K562 (cell line): Measurements from ENCODE around the gene DOCK3. TPM values are rescaled to one million over a fixed set of nuclear protein-coding genes. Genes with fewer than 3 reads are reported as not detected.

Experiments
- ATAC-seq: fragments of 200-7000 bp; cut with Tn5 transposase; 3 replicates; pipeline ENCODE4 v1.9.1; 2020; ENCODE audit warnings: moderate library complexity
- BruUV-seq: library from RNA; stranded (reverse); fragments of 400-500 nt; replicated peaks from 2 replicates; lab custom pipeline; 2021; lab: Mats Ljungman, UMichigan
- CTCF ChIA-PET: fragments of 300-600 bp; formaldehyde crosslinking; extraction: SDS; loops from one replicate; lab custom pipeline; 2021; ENCODE audit warnings: low intra/inter-chr PET ratio; lab: Yijun Ruan, JAX
- POLR2A ChIA-PET: fragments of 300-600, 350-650 bp; sonication (Branson Sonifier 250); formaldehyde crosslinking; extraction: SDS; loops from one replicate; lab custom pipeline; 2021; ENCODE audit warnings: antibody characterized with exemption, inconsistent platforms; lab: Yijun Ruan, JAX
- DNase-seq, 4 experiments: peaks; one replicate each; pipeline versions ENCODE4 v3.0.0 to v3.0.0-alpha.2; 2011 to 2018; ENCODE audit warnings: low spot score in 3 of 4, mixed read lengths in 3 of 4; ENCODE audit errors: extremely low read depth in 1 of 4
- FAIRE-seq: peaks from 2 replicates; lab custom pipeline; 2011; peaks lifted over from hg19 to GRCh38; lab: Jason Lieb, UNC
- H2AFZ ChIP-seq: 2 replicates; pipeline ENCODE4 v1.6.0; 2011; ENCODE audit warnings: low read depth, low read length, control low read depth, inconsistent platforms
- H3K27ac ChIP-seq: fragments of 200-600 bp; 3 replicates; pipeline ENCODE4 v1.8.0; 2011; ENCODE audit warnings: low read depth, mild to moderate bottlenecking, control low read depth, inconsistent platforms, low read length, moderate library complexity, mixed read lengths; ENCODE audit errors: extremely low read depth
- H3K27me3 ChIP-seq, 2 experiments: fragments of 300-600 bp in 1 of 2; 2 replicates in 1 of 2; 3 replicates in 1 of 2; pipeline versions ENCODE4 v1.6.0 to v1.8.0; 2011; ENCODE audit warnings: inconsistent platforms in 2 of 2, low read length in 2 of 2, mild to moderate bottlenecking in 1 of 2, mixed read lengths in 1 of 2, moderate library complexity in 1 of 2; ENCODE audit not compliant: control insufficient read depth in 2 of 2, insufficient read depth in 2 of 2
- H3K36me3 ChIP-seq: fragments of 300-600 bp; 3 replicates; pipeline ENCODE4 v1.8.0; 2011; ENCODE audit warnings: mild to moderate bottlenecking, low read length, inconsistent platforms; ENCODE audit not compliant: control insufficient read depth, insufficient read depth
- H3K4me1 ChIP-seq, 2 experiments: fragments of 200-600 bp in 1 of 2; replicated peaks in 1 of 2; 2 replicates in 1 of 2; 3 replicates in 1 of 2; pipeline versions ENCODE4 v1.5.1 to v1.8.0; 2011; ENCODE audit warnings: inconsistent platforms in 2 of 2, low read length in 2 of 2, mild to moderate bottlenecking in 1 of 2, mixed read lengths in 1 of 2, moderate library complexity in 1 of 2; ENCODE audit not compliant: control insufficient read depth in 2 of 2, insufficient read depth in 2 of 2
- H3K4me2 ChIP-seq: 2 replicates; pipeline ENCODE4 v1.6.1; 2011; ENCODE audit warnings: low read length, control low read depth, inconsistent platforms, mixed read lengths; ENCODE audit not compliant: insufficient read depth
- H3K4me3 ChIP-seq: fragments of 200-600 bp; sonication (generic), shearing (Covaris generic); 2 replicates; pipeline ENCODE4 v1.5.1; 2016; ENCODE audit warnings: control low read depth, inconsistent platforms
- H3K79me2 ChIP-seq: fragments of 200-600 bp; 3 replicates; pipeline ENCODE4 v1.8.0; 2011; ENCODE audit warnings: low read length, inconsistent platforms; ENCODE audit not compliant: control insufficient read depth, insufficient read depth
- H3K9ac ChIP-seq, 2 experiments: 2 replicates each; pipeline versions ENCODE4 v1.6.0 to v1.6.1; 2011; ENCODE audit warnings: low read depth in 2 of 2, low read length in 2 of 2, control low read depth in 1 of 2, inconsistent platforms in 1 of 2, mild to moderate bottlenecking in 1 of 2, mixed read lengths in 1 of 2; ENCODE audit not compliant: insufficient read depth in 1 of 2
- H3K9me1 ChIP-seq: one replicate; pipeline ENCODE4 v1.6.0; 2011; ENCODE audit warnings: inconsistent platforms, mild to moderate bottlenecking, low read length, moderate library complexity; ENCODE audit not compliant: control insufficient read depth, insufficient read depth
- H3K9me3 ChIP-seq: replicated peaks from 2 replicates; pipeline ENCODE4 v1.5.1; 2011; ENCODE audit warnings: low read depth, low read length, inconsistent platforms; ENCODE audit not compliant: control insufficient read depth, insufficient read depth
- H4K20me1 ChIP-seq: replicated peaks from 2 replicates; pipeline ENCODE4 v1.6.1; 2011; ENCODE audit warnings: low read length, inconsistent platforms, mixed read lengths; ENCODE audit not compliant: control insufficient read depth, insufficient read depth
- CBFA2T3 ChIP-seq: fragments of 450-650 bp; IDR thresholded peaks from 2 replicates; pipeline ENCODE4 v1.6.1; 2017
- HNRNPK ChIP-seq: fragments of 200-400 bp; formaldehyde crosslinking; IDR thresholded peaks from one replicate; pipeline ENCODE4 v1.6.1; 2018; ENCODE audit warnings: mild to moderate bottlenecking, low read depth, low read length; ENCODE audit not compliant: poor library complexity, severe bottlenecking
- KLF16 ChIP-seq: IDR thresholded peaks from 2 replicates; pipeline ENCODE4 v1.6.1; 2016; ENCODE audit warnings: antibody characterized with exemption
- PHF21A ChIP-seq: fragments of 450-650 bp; IDR thresholded peaks from 2 replicates; pipeline ENCODE4 v1.6.1; 2017; ENCODE audit warnings: low read depth, borderline replicate concordance
- ZNF239 ChIP-seq: fragments of 250-450 bp; sonication (Bioruptor Pico); IDR thresholded peaks from 2 replicates; pipeline ENCODE4 v1.4.0; 2020; ENCODE audit warnings: mild to moderate bottlenecking
- WGBS: fragments of 100-300 bp; shearing (Covaris generic); methylation state at CpG from one replicate; pipeline ENCODE4 v1.1.6; 2016; ENCODE audit warnings: low coverage, mixed read lengths; ENCODE audit not compliant: insufficient coverage; ENCODE audit errors: missing lambda C conversion rate; 5-methylcytosine and 5-hydroxymethylcytosine counted together
- in situ Hi-C: fragments of 300-500 bp; cut with MboI; formaldehyde crosslinking; loops from 4 replicates; pipeline ENCODE4 v1.15.0; 2018; ENCODE audit warnings: inconsistent platforms, mixed read lengths
- intact Hi-C: fragments of 100-400 bp; cut with micrococcal nuclease; formaldehyde crosslinking; loops from 2 replicates; pipeline ENCODE4 v1.14.2; 2022
- polyA plus RNA-seq, 8 experiments: library from polyadenylated mRNA; depleted of rRNA in 4 of 8; stranded (reverse) in 5 of 8; unstranded in 3 of 8; fragments of >200 nt; fragmentation: Nextera tagmentation in 2 of 8; fragmentation: Illumina TruSeq in 1 of 8; extraction: Ambion mirVana in 2 of 8; extraction: Trizol in 1 of 8; gene quantifications; 2 replicates each; pipeline versions ENCODE4 v1.2.1 to v1.2.3, GENCODE V29; 2011 to 2014; ENCODE audit warnings: inconsistent platforms in 1 of 8, missing spikeins in 1 of 8
- total RNA-seq, 7 experiments: library from RNA; depleted of rRNA in 6 of 7; stranded (reverse); fragments of >200 nt in 6 of 7; fragmentation: Illumina TruSeq in 2 of 7; extraction: Trizol in 2 of 7; gene quantifications; 2 replicates each; pipeline versions ENCODE4 v1.2.1 to v1.2.3, GENCODE V29; 2011 to 2021; ENCODE audit warnings: low replicate concordance in 1 of 7
- TF ChIP-seq, protein P1 (sequence below), 2 experiments: fragments of 200-800 bp in 1 of 2; sonication (Bioruptor generic) in 1 of 2; sonication (generic) in 1 of 2; formaldehyde crosslinking in 1 of 2; IDR thresholded peaks in 1 of 2; conservative IDR thresholded peaks in 1 of 2; 2 replicates each; pipeline versions ENCODE4 v1.5.0 to v1.6.1; 2016 to 2020; ENCODE audit warnings: missing compliant biosample characterization in 1 of 2, missing genetic modification characterization in 1 of 2, missing genetic modification reagents in 1 of 2
- TF ChIP-seq, protein P2 (sequence below): fragments of 450-650 bp; IDR thresholded peaks from 2 replicates; pipeline ENCODE4 v1.6.1; 2016; ENCODE audit warnings: mild to moderate bottlenecking, moderate library complexity

The DOCK3 gene
- total and polyA plus RNA-seq, 9 of the 15 experiments (the other 6 are each of a cell fraction or from before 2014, with no cell fraction given), result under 0.01 to 0.03 (median 0.01) TPM; not detected in 4

DNA sequence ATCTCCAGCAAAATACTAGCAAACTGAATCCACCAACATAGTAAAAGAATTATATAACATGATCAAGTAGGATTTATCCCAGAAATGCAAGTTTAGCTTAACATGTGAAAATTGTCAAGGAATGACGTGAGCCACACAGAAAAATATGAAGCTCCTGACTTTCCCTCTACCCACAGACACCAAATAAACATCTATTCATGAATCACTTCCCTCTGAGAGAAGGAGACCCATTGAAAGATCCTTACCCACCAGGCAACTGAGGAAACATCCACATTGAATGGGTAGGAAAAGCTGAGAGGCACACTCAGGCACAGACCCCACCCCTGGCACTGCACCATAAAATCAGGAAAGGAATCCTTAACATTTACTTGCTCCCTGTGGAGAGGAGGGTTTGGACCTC lies 608.2 kb downstream of the DOCK3 start (continued):
- TF ChIP-seq, protein P1, sequence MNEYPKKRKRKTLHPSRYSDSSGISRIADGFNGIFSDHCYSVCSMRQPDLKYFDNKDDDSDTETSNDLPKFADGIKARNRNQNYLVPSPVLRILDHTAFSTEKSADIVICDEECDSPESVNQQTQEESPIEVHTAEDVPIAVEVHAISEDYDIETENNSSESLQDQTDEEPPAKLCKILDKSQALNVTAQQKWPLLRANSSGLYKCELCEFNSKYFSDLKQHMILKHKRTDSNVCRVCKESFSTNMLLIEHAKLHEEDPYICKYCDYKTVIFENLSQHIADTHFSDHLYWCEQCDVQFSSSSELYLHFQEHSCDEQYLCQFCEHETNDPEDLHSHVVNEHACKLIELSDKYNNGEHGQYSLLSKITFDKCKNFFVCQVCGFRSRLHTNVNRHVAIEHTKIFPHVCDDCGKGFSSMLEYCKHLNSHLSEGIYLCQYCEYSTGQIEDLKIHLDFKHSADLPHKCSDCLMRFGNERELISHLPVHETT (CRISPR knock-in tag; conservative IDR thresholded peaks at IDR 0.05 in 1 of 2, IDR thresholded peaks at IDR 0.05 in 1 of 2), result no peak
- TF ChIP-seq HNRNPK (no peak), PHF21A (no peak), CBFA2T3 (no peak)
- TF ChIP-seq, all 486 proteins: peak for 0

DNA sequence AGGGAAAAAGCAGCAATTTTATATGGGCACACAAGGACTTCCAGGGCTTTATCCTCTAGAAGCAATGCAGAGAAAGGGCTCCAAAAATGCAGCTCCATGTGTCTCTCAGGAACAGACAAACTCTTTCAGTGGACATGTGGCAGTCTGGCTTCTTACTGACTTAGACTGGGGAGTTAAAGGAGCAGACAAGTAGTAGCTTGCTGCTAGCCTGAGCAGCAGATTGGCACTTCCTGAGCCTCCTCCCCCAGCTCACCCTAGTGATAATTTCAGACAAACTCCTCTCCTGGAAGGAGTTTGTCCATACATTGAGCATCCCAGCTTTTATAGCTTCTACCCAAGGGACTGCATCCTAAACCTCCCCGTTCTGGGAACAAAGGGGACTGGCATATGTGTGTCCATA lies 608.7 kb downstream of the DOCK3 start:
- in situ Hi-C loops (no loop called here), intact Hi-C loops (no loop called here)
- no peak overlapping the region for H2AFZ ChIP-seq
- ChIA-PET CTCF (no interaction called here), POLR2A (interaction anchor here (0.6 kb wide), 1 partner anchor 380 kb away, joined by 3 read pairs; no protein-coding TSS in a partner anchor)
- H3K4me2 ChIP-seq, result no peak overlapping the region
- DNase-seq (no peak), ATAC-seq (no peak), FAIRE-seq (no peak)
- no peak overlapping the region for H3K9ac ChIP-seq
- H3K27me3 ChIP-seq, result peaks cover 0 to 5% of the 10 kb centered on the region in 2 experiments; a peak in 1 of 5 replicates
- no peaks in the 10 kb centered on the region for H3K79me2 ChIP-seq
- no peaks in the 10 kb centered on the region for H3K9me1 ChIP-seq
- H3K36me3 ChIP-seq, result no peaks in the 10 kb centered on the region
- no peak overlapping the region for H3K4me3 ChIP-seq
- no peaks in the 10 kb centered on the region for H3K4me1 ChIP-seq
- BruUV-seq, result no TSS peak
- 0% methylated on average over 1 of the region's 1 CpG for WGBS
- no peak overlapping the region for H3K27ac ChIP-seq
- no peaks in the 10 kb centered on the region for H3K9me3 ChIP-seq
- H4K20me1 ChIP-seq, result no peaks in the 10 kb centered on the region
- TF ChIP-seq KLF16 (no peak), ZNF239 (CRISPR knock-in tag) (no peak)
- TF ChIP-seq, protein P2, sequence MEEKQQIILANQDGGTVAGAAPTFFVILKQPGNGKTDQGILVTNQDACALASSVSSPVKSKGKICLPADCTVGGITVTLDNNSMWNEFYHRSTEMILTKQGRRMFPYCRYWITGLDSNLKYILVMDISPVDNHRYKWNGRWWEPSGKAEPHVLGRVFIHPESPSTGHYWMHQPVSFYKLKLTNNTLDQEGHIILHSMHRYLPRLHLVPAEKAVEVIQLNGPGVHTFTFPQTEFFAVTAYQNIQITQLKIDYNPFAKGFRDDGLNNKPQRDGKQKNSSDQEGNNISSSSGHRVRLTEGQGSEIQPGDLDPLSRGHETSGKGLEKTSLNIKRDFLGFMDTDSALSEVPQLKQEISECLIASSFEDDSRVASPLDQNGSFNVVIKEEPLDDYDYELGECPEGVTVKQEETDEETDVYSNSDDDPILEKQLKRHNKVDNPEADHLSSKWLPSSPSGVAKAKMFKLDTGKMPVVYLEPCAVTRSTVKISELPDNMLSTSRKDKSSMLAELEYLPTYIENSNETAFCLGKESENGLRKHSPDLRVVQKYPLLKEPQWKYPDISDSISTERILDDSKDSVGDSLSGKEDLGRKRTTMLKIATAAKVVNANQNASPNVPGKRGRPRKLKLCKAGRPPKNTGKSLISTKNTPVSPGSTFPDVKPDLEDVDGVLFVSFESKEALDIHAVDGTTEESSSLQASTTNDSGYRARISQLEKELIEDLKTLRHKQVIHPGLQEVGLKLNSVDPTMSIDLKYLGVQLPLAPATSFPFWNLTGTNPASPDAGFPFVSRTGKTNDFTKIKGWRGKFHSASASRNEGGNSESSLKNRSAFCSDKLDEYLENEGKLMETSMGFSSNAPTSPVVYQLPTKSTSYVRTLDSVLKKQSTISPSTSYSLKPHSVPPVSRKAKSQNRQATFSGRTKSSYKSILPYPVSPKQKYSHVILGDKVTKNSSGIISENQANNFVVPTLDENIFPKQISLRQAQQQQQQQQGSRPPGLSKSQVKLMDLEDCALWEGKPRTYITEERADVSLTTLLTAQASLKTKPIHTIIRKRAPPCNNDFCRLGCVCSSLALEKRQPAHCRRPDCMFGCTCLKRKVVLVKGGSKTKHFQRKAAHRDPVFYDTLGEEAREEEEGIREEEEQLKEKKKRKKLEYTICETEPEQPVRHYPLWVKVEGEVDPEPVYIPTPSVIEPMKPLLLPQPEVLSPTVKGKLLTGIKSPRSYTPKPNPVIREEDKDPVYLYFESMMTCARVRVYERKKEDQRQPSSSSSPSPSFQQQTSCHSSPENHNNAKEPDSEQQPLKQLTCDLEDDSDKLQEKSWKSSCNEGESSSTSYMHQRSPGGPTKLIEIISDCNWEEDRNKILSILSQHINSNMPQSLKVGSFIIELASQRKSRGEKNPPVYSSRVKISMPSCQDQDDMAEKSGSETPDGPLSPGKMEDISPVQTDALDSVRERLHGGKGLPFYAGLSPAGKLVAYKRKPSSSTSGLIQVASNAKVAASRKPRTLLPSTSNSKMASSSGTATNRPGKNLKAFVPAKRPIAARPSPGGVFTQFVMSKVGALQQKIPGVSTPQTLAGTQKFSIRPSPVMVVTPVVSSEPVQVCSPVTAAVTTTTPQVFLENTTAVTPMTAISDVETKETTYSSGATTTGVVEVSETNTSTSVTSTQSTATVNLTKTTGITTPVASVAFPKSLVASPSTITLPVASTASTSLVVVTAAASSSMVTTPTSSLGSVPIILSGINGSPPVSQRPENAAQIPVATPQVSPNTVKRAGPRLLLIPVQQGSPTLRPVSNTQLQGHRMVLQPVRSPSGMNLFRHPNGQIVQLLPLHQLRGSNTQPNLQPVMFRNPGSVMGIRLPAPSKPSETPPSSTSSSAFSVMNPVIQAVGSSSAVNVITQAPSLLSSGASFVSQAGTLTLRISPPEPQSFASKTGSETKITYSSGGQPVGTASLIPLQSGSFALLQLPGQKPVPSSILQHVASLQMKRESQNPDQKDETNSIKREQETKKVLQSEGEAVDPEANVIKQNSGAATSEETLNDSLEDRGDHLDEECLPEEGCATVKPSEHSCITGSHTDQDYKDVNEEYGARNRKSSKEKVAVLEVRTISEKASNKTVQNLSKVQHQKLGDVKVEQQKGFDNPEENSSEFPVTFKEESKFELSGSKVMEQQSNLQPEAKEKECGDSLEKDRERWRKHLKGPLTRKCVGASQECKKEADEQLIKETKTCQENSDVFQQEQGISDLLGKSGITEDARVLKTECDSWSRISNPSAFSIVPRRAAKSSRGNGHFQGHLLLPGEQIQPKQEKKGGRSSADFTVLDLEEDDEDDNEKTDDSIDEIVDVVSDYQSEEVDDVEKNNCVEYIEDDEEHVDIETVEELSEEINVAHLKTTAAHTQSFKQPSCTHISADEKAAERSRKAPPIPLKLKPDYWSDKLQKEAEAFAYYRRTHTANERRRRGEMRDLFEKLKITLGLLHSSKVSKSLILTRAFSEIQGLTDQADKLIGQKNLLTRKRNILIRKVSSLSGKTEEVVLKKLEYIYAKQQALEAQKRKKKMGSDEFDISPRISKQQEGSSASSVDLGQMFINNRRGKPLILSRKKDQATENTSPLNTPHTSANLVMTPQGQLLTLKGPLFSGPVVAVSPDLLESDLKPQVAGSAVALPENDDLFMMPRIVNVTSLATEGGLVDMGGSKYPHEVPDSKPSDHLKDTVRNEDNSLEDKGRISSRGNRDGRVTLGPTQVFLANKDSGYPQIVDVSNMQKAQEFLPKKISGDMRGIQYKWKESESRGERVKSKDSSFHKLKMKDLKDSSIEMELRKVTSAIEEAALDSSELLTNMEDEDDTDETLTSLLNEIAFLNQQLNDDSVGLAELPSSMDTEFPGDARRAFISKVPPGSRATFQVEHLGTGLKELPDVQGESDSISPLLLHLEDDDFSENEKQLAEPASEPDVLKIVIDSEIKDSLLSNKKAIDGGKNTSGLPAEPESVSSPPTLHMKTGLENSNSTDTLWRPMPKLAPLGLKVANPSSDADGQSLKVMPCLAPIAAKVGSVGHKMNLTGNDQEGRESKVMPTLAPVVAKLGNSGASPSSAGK, result no peak
